ENCODE data around the gene CACNA2D3. TPM values are rescaled to one million over a fixed set of nuclear protein-coding genes. Genes with fewer than 3 reads are reported as not detected.

CACNA2D3 gene
- total RNA-seq, 2 donors from 2014 or later, result 0.42 to 0.98 TPM

DNA sequence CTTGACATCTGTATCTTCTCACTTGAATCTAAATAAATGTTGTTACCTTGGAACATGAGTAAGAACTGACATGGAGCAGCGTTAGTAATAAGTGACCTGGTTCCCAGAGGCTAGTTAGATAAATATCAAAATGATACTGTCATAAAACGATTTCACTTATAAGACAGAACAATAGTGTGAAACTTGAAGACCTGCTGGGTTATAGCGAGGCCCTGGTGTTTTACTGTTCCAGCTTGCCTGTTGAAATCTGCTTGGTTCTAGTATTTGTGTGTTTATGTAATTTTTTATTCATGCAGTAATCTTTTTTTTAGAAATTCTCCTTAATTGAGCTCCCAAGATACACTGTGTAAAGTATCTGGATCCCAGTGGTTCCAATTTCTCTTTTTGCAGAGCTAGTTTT lies 129.4 kb downstream of the CACNA2D3 start:
- Histone ChIP-seq H3K4me1 (no peaks in the 10 kb centered on the region), H3K4me3 (no peak overlapping the region), H3K9ac (ENCODE audit: low read depth in 2 of 2, low read length in 2 of 2) (no peak overlapping the region), H3K27ac (no peak overlapping the region), H3K27me3 (no peaks in the 10 kb centered on the region), H3K9me3 (no peaks in the 10 kb centered on the region), H3K36me3 (no peaks in the 10 kb centered on the region)
- intact Hi-C loops (cut with DNase I), result no loop called here
- DNase-seq, result no peak
- TF ChIP-seq, protein P1, sequence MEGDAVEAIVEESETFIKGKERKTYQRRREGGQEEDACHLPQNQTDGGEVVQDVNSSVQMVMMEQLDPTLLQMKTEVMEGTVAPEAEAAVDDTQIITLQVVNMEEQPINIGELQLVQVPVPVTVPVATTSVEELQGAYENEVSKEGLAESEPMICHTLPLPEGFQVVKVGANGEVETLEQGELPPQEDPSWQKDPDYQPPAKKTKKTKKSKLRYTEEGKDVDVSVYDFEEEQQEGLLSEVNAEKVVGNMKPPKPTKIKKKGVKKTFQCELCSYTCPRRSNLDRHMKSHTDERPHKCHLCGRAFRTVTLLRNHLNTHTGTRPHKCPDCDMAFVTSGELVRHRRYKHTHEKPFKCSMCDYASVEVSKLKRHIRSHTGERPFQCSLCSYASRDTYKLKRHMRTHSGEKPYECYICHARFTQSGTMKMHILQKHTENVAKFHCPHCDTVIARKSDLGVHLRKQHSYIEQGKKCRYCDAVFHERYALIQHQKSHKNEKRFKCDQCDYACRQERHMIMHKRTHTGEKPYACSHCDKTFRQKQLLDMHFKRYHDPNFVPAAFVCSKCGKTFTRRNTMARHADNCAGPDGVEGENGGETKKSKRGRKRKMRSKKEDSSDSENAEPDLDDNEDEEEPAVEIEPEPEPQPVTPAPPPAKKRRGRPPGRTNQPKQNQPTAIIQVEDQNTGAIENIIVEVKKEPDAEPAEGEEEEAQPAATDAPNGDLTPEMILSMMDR (IDR thresholded peaks at IDR 0.05), result no peak

DNA sequence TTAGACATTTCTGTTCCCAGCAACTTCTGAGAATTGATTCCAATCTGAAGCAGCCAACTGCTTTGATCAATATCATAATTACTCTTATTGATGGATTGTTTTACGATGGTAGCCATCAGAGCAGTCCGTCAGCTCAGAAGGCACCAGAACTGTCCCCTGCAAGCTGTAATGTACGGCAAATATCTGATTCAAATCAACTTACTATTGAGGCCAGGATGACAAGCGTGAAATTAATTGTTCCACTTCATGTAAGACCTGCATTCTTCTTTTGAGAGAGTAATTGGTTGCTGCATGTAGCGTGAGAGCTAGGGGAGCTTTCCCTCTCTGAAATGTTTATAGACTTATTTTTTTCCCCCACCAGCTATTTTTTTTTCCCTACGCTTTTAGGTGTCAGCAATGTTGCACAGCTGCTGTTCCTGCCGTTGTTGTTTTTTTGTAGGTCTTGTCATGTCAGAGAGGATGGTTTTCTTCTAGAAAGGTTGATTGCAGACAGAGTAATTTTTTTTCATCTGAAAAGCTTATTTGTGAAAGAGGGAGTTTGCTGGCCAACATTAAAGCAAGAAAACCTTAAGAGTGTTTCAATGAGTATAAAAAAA lies 134.9 kb downstream of the CACNA2D3 start:
- Histone ChIP-seq H3K27me3 (no peaks in the 10 kb centered on the region), H3K27ac (no peak overlapping the region), H3K4me1 (no peaks in the 10 kb centered on the region), H3K9ac (ENCODE audit: low read depth in 2 of 2, low read length in 2 of 2) (no peak overlapping the region), H3K36me3 (no peaks in the 10 kb centered on the region), H3K9me3 (no peaks in the 10 kb centered on the region), H3K4me3 (no peak overlapping the region)
- no peak for DNase-seq
- TF ChIP-seq, protein P1 (IDR thresholded peaks at IDR 0.05), result no peak
- intact Hi-C loops (cut with DNase I), result no loop called here

DNA sequence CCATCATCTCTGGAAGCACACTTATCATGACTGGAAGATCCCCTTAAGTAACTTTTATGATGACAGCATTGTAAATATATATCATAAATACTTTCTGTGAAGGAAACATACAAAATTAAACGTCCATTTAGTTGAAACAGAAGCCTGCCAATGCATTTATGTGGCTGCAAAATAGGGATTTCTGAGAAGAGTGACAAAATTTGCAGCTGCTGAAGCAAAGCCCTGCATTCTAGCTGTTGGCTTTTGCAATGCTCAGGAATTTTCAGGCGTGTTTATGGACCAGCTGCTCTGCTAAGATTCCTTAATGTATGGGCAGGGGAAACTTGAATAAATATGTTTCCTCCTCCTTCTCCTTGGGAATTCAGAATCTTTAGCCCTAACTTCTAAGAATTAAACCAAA lies 137.3 kb downstream of the CACNA2D3 start:
- no peak overlapping the region for H3K4me3 ChIP-seq
- no peaks in the 10 kb centered on the region for H3K9me3 ChIP-seq
- intact Hi-C loops (cut with DNase I), result no loop called here
- no peak overlapping the region for H3K27ac ChIP-seq
- H3K4me1 ChIP-seq, result no peaks in the 10 kb centered on the region
- no peaks in the 10 kb centered on the region for H3K36me3 ChIP-seq
- TF ChIP-seq, protein P1 (IDR thresholded peaks at IDR 0.05), result no peak
- no peaks in the 10 kb centered on the region for H3K27me3 ChIP-seq
- H3K9ac ChIP-seq (ENCODE audit: low read depth in 2 of 2, low read length in 2 of 2), result no peak overlapping the region
- no peak for DNase-seq

DNA sequence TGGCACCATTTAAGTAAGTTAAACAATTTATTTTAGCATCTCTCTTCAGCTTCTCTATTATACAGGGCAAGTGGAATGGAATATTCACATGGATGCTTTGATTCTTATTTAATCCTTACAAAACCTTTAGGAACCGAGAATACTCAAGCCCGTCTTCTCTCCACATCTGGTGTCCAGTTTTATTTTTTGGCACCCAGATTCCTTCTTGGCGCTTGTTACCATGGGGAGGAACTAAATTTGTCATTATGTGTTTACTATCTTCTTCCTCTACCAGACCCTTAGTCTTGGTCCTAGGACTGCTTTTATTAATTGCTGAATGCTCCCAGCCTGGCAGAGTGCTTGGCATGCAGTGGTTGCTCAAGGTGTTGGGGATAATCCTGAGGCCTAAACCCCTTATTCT lies 138.8 kb downstream of the CACNA2D3 start:
- TF ChIP-seq, protein P1 (IDR thresholded peaks at IDR 0.05), result no peak
- no peak overlapping the region for H3K4me3 ChIP-seq
- no peaks in the 10 kb centered on the region for H3K36me3 ChIP-seq
- no peaks in the 10 kb centered on the region for H3K9me3 ChIP-seq
- no peaks in the 10 kb centered on the region for H3K27me3 ChIP-seq
- H3K9ac ChIP-seq (ENCODE audit: low read depth in 2 of 2, low read length in 2 of 2), result no peak overlapping the region
- DNase-seq, result no peak
- no peak overlapping the region for H3K27ac ChIP-seq
- intact Hi-C loops (cut with DNase I), result no loop called here
- no peaks in the 10 kb centered on the region for H3K4me1 ChIP-seq

DNA sequence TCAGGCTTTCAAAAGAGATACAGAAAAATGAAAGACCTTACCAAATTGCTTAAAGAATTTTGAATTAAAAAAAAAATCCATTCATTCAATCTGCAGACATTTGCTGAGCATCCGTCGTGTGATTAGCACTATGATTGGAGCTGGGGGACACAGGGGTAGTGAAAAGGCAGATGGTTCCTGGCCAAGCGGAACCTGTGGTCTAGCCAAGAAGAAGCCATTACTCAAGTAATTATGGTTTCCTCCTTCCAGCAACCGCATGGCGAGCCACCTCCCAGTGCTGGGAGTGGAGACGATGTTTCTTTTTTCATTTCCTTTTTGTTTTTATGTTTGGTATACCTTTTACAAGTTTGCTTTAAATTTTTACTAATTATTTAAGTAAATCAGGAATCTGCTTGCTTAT lies 140.2 kb downstream of the CACNA2D3 start:
- Histone ChIP-seq H3K9me3 (no peaks in the 10 kb centered on the region), H3K4me3 (no peak overlapping the region), H3K9ac (ENCODE audit: low read depth in 2 of 2, low read length in 2 of 2) (no peak overlapping the region), H3K4me1 (no peaks in the 10 kb centered on the region), H3K27me3 (no peaks in the 10 kb centered on the region), H3K27ac (no peak overlapping the region), H3K36me3 (no peaks in the 10 kb centered on the region)
- DNase-seq, result no peak
- TF ChIP-seq, protein P1 (IDR thresholded peaks at IDR 0.05), result no peak
- intact Hi-C loops (cut with DNase I), result no loop called here

Data from colonic mucosa (tissue), 4 donors.